Measurements from ENCODE around the gene GMNN.
"Not testable (repeated sequence)": the region's sequence is repeated elsewhere in the genome, so short reads cannot be mapped to it uniquely, and the experiment has no call there.

The GMNN gene

GRCh38 chr6:24752503-24752902, 22.2 kb upstream of the GMNN start:
- DNase-seq: no peak
- Histone ChIP-seq H3K36me3 (no peaks in the 10 kb centered on the region), H3K27ac (no peak overlapping the region), H3K9me3 (ENCODE audit: severe bottlenecking) (peaks cover 4% of the 10 kb centered on the region), H3K4me3 (ENCODE audit: low read depth, low read length) (no peak overlapping the region), H3K27me3 (ENCODE audit: insufficient read depth, low read depth, severe bottlenecking) (no peaks in the 10 kb centered on the region)
- no peak for TF ChIP-seq CTCF (IDR thresholded peaks at IDR 0.05; ENCODE audit: low read depth, low read length)

- Histone ChIP-seq H3K36me3 (no peaks in the 10 kb centered on the region), H3K4me3 (ENCODE audit: low read depth, low read length) (no peak overlapping the region), H3K9me3 (ENCODE audit: severe bottlenecking) (peaks cover 4% of the 10 kb centered on the region), H3K27ac (no peak overlapping the region), H3K27me3 (ENCODE audit: insufficient read depth, low read depth, severe bottlenecking) (no peaks in the 10 kb centered on the region)
- TF ChIP-seq CTCF (IDR thresholded peaks at IDR 0.05; ENCODE audit: low read depth, low read length): no peak
- no peak for DNase-seq
These were observed 21.7 kb upstream of the GMNN start for GRCh38 chr6:24752917-24753492.

GRCh38 chr6:24753545-24753944, 21.2 kb upstream of the GMNN start:
- peaks cover 4% of the 10 kb centered on the region for H3K9me3 ChIP-seq (ENCODE audit: severe bottlenecking)
- H3K4me3 ChIP-seq (ENCODE audit: low read depth, low read length): no peak overlapping the region
- H3K27ac ChIP-seq: no peak overlapping the region
- no peak for DNase-seq
- no peaks in the 10 kb centered on the region for H3K27me3 ChIP-seq (ENCODE audit: insufficient read depth, low read depth, severe bottlenecking)
- no peaks in the 10 kb centered on the region for H3K36me3 ChIP-seq
- no peak for TF ChIP-seq CTCF (IDR thresholded peaks at IDR 0.05; ENCODE audit: low read depth, low read length)

DNA sequence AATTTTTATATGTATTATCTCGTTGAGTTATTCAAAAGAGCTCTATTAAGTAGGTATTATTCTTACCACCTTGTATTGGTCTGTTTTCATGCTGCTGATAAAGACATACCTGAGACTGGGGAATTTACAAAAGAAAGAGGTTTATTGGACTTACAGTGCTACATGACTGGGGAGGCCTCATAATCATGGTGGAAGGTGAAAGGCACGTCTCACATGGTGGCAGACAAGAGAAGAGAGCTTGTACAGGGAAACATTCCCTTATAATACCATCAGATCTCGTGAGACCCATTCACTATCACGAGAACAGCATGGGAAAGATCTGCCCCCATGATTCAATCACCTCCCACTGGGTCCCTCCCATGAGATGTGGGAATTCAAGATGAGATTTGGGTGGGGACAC, 20.4 kb upstream of the GMNN start:
- not testable (repeated sequence) for H3K4me3 ChIP-seq (ENCODE audit: low read depth, low read length); H3K36me3 ChIP-seq; H3K27ac ChIP-seq; H3K9me3 ChIP-seq (ENCODE audit: severe bottlenecking); DNase-seq; H3K27me3 ChIP-seq (ENCODE audit: insufficient read depth, low read depth, severe bottlenecking)

DNA sequence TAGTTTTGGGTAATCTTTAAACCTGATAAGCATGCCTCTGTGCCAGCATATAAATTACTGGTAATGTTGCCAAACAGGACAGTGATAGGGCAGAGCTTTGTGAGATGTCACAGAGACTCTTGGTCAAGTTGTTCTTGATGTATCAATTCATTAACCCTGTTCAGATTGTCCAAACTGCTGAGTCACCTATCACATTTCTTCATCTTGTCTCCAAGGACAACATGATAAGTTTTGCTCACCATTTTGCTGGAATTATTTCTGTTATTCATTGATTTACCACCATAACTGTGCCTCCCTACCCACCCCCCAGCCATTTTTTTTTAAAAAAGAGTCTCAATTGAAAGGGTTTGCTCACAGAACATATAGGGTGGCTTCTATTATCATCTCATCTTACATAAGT, 19.5 kb upstream of the GMNN start:
- no peak for TF ChIP-seq CTCF (IDR thresholded peaks at IDR 0.05; ENCODE audit: low read depth, low read length)
- no peak for DNase-seq
- no peak overlapping the region for H3K27ac ChIP-seq
- H3K27me3 ChIP-seq (ENCODE audit: insufficient read depth, low read depth, severe bottlenecking): no peaks in the 10 kb centered on the region
- peaks cover 4% of the 10 kb centered on the region for H3K9me3 ChIP-seq (ENCODE audit: severe bottlenecking)
- no peak overlapping the region for H3K4me3 ChIP-seq (ENCODE audit: low read depth, low read length)
- H3K36me3 ChIP-seq: no peaks in the 10 kb centered on the region

GRCh38 chr6:24757611-24758010, 17.1 kb upstream of the GMNN start:
- no peak for DNase-seq
- H3K27me3 ChIP-seq (ENCODE audit: insufficient read depth, low read depth, severe bottlenecking): no peaks in the 10 kb centered on the region
- TF ChIP-seq CTCF (IDR thresholded peaks at IDR 0.05; ENCODE audit: low read depth, low read length): no peak
- H3K27ac ChIP-seq: no peak overlapping the region
- no peak overlapping the region for H3K4me3 ChIP-seq (ENCODE audit: low read depth, low read length)
- no peaks in the 10 kb centered on the region for H3K36me3 ChIP-seq
- no peaks in the 10 kb centered on the region for H3K9me3 ChIP-seq (ENCODE audit: severe bottlenecking)
